CD14-positive monocyte (primary cell): ENCODE results near the gene GIPR. TPM values are rescaled to one million over a fixed set of nuclear protein-coding genes. Genes with fewer than 3 reads are reported as not detected.
"Not testable (repeated sequence)": the region's sequence is repeated elsewhere in the genome, so short reads cannot be mapped to it uniquely, and the experiment has no call there.

Experiments used
- DNase-seq, 3 donors: peaks; one replicate each; pipeline ENCODE4 v3.0.0-alpha.2; 2011 to 2022
- H2AFZ ChIP-seq: 2 replicates; pipeline ENCODE4 v1.6.0; 2012; ENCODE audit warnings: mild to moderate bottlenecking, low read depth, low read length, inconsistent platforms; ENCODE audit not compliant: insufficient read depth, poor library complexity, severe bottlenecking
- H3K27ac ChIP-seq, 2 donors: 1 replicate in 1 of 2; 2 replicates in 1 of 2; pipeline ENCODE4 v1.5.1; 2012 to 2013; ENCODE audit warnings: low read length in 2 of 2, control low read depth in 1 of 2, inconsistent platforms in 1 of 2, low read depth in 1 of 2, mild to moderate bottlenecking in 1 of 2
- H3K27me3 ChIP-seq, 2 donors: one replicate each; pipeline versions ENCODE4 v1.6.0 to v1.6.1; 2011 to 2013; ENCODE audit warnings: low read length in 2 of 2; ENCODE audit not compliant: control insufficient read depth in 2 of 2, insufficient read depth in 2 of 2
- H3K36me3 ChIP-seq, 2 donors: replicated peaks in 1 of 2; 1 replicate in 1 of 2; 2 replicates in 1 of 2; pipeline versions ENCODE4 v1.5.1 to v1.6.1; 2012 to 2013; ENCODE audit warnings: low read length in 2 of 2, control low read depth in 1 of 2, inconsistent platforms in 1 of 2, mild to moderate bottlenecking in 1 of 2; ENCODE audit not compliant: insufficient read depth in 2 of 2, control insufficient read depth in 1 of 2
- H3K4me1 ChIP-seq, 2 donors: 1 replicate in 1 of 2; 2 replicates in 1 of 2; pipeline versions ENCODE4 v1.5.1 to v1.6.1; 2012 to 2013; ENCODE audit warnings: low read length in 2 of 2, control low read depth in 1 of 2, inconsistent platforms in 1 of 2, mild to moderate bottlenecking in 1 of 2, moderate library complexity in 1 of 2; ENCODE audit not compliant: insufficient read depth in 2 of 2, control insufficient read depth in 1 of 2
- H3K4me2 ChIP-seq: replicated peaks from 2 replicates; pipeline ENCODE3; 2012; ENCODE audit warnings: low read length, moderate library complexity, mild to moderate bottlenecking; ENCODE audit not compliant: poor library complexity, severe bottlenecking; ENCODE audit errors: extremely low read depth
- H3K4me3 ChIP-seq, 3 experiments: fragments of 200-600 bp in 1 of 3; sonication (generic) in 1 of 3; replicated peaks in 1 of 3; 1 replicate in 2 of 3; 2 replicates in 1 of 3; pipeline ENCODE4 v1.5.1; 2011 to 2013; ENCODE audit warnings: low read length in 3 of 3, mild to moderate bottlenecking in 3 of 3, control low read depth in 2 of 3, low read depth in 2 of 3, inconsistent platforms in 1 of 3, moderate library complexity in 1 of 3
- H3K79me2 ChIP-seq: 2 replicates; pipeline ENCODE4 v1.6.0; 2012; ENCODE audit warnings: mild to moderate bottlenecking, control low read depth, inconsistent platforms, low read length, moderate library complexity; ENCODE audit not compliant: insufficient read depth
- H3K9ac ChIP-seq: 2 replicates; pipeline ENCODE4 v1.6.0; 2017; ENCODE audit warnings: low read length, mild to moderate bottlenecking; ENCODE audit not compliant: insufficient read depth, poor library complexity, severe bottlenecking
- H3K9me3 ChIP-seq, 2 donors: replicated peaks in 1 of 2; 1 replicate in 1 of 2; 2 replicates in 1 of 2; pipeline versions ENCODE4 v1.5.1 to v1.6.1; 2012 to 2013; ENCODE audit warnings: low read length in 2 of 2, control low read depth in 1 of 2; ENCODE audit not compliant: control insufficient read depth in 1 of 2, insufficient read depth in 1 of 2
- H4K20me1 ChIP-seq: 2 replicates; pipeline ENCODE4 v1.6.0; 2012; ENCODE audit warnings: mild to moderate bottlenecking, low read length, control low read depth, moderate library complexity; ENCODE audit not compliant: insufficient read depth
- H3K27ac Mint-ChIP-seq, 7 donors: one replicate each; pipeline ENCODE4 v1.8.0; 2020; ENCODE audit warnings: mild to moderate bottlenecking in 7 of 7, mixed read lengths in 7 of 7, moderate library complexity in 6 of 7, inconsistent platforms in 2 of 7
- H3K27me3 Mint-ChIP-seq, 3 donors: one replicate each; pipeline ENCODE4 v1.8.0; 2021 to 2022; ENCODE audit warnings: low read depth in 3 of 3, mild to moderate bottlenecking in 3 of 3, mixed read lengths in 3 of 3, moderate library complexity in 3 of 3, inconsistent platforms in 1 of 3
- H3K36me3 Mint-ChIP-seq, 2 donors: one replicate each; pipeline ENCODE4 v1.8.0; 2020; ENCODE audit warnings: mixed read lengths in 2 of 2, inconsistent platforms in 1 of 2, mild to moderate bottlenecking in 1 of 2
- H3K4me1 Mint-ChIP-seq: one replicate; pipeline ENCODE4 v1.8.0; 2020; ENCODE audit warnings: mild to moderate bottlenecking, mixed read lengths
- H3K4me3 Mint-ChIP-seq, 2 donors: one replicate each; pipeline ENCODE4 v1.8.0; 2020; ENCODE audit warnings: mild to moderate bottlenecking in 2 of 2, mixed read lengths in 2 of 2, moderate library complexity in 1 of 2
- H3K9me3 Mint-ChIP-seq, 7 donors: one replicate each; pipeline ENCODE4 v1.8.0; 2020 to 2022; ENCODE audit warnings: mixed read lengths in 7 of 7, mild to moderate bottlenecking in 6 of 7, moderate library complexity in 6 of 7, inconsistent platforms in 2 of 7
- CTCF ChIP-seq: fragments of 200-600 bp; IDR thresholded peaks from one replicate; pipeline ENCODE4 v1.8.0; 2022; ENCODE audit warnings: antibody characterized with exemption, mild to moderate bottlenecking
- WGBS: methylation state at CpG from one replicate; pipeline ENCODE4 v1.1.5; 2013; ENCODE audit warnings: missing lambda C conversion rate; ENCODE audit not compliant: insufficient coverage; 5-methylcytosine and 5-hydroxymethylcytosine counted together
- intact Hi-C, 2 donors: fragments of 100-400 bp; cut with micrococcal nuclease; formaldehyde crosslinking; loops; one replicate each; pipeline versions ENCODE4 v1.15.0 to v1.15.1; 2023
- polyA plus RNA-seq, 3 donors: library from polyadenylated mRNA; depleted of rRNA in 1 of 3; unstranded in 2 of 3; stranded (reverse) in 1 of 3; fragments of 300-500 nt in 2 of 3; fragments of >200 nt in 1 of 3; fragmentation: Illumina TruSeq in 2 of 3; gene quantifications; 1 replicate in 2 of 3; 2 replicates in 1 of 3; pipeline ENCODE4 v1.2.3, GENCODE V29; 2012 to 2021

Gene GIPR
- polyA plus RNA-seq, 3 donors: not detected

GRCh38 chr19:45717131-45717982 lies 49.3 kb downstream of the GIPR start:
- Histone ChIP-seq H3K79me2 (peaks cover 62% of the 10 kb centered on the region), H3K4me1 (peaks cover 21 to 29% of the 10 kb centered on the region in 2 donors), H3K27me3 (no peaks in the 10 kb centered on the region), H3K36me3 (peaks cover 9 to 23% of the 10 kb centered on the region in 2 donors), H3K4me2 (peak overlapping the region; percentile 85), H4K20me1 (peaks cover 40% of the 10 kb centered on the region), H3K27ac (peak overlapping the region; percentile 75 to 87), H3K9me3 (no peaks in the 10 kb centered on the region), H3K9ac (peak overlapping the region; percentile 67), H2AFZ (peak overlapping the region; percentile 75), H3K4me3 (peak overlapping the region; percentile 45 to 90 (median 49))
- TF ChIP-seq CTCF: no peak
- H3K36me3 Mint-ChIP-seq: peaks cover 15 to 40% of the 10 kb centered on the region in 2 donors
- under 1% methylated on average over 44 of the region's 51 CpGs for WGBS
- H3K4me1 Mint-ChIP-seq: peaks cover 38% of the 10 kb centered on the region
- H3K9me3 Mint-ChIP-seq: peaks cover 0 to 2% (median 0%) of the 10 kb centered on the region in 7 donors
- H3K27me3 Mint-ChIP-seq: peaks cover 0 to 3% (median 3%) of the 10 kb centered on the region in 3 donors
- intact Hi-C loops: loop anchor here (1.0 to 2.0 kb wide), 2 partner anchors 13 to 24 kb away; partner anchors contain the start of gene FBXO46 (in 2 of the 2)
- peak overlapping the region; percentile 93 to 98 for H3K4me3 Mint-ChIP-seq
- H3K27ac Mint-ChIP-seq: peak overlapping the region; percentile 90 to 96 (median 93)
- DNase-seq: peak; percentile 99

GRCh38 chr19:45717983-45718650 lies 50.1 kb downstream of the GIPR start:
- no peak for TF ChIP-seq CTCF
- WGBS: 86% methylated on average over 8 of the region's 12 CpGs
- Mint-ChIP-seq H3K9me3 (peaks cover 0 to 4% (median 0%) of the 10 kb centered on the region in 7 donors), H3K4me3 (peak overlapping the region; percentile 93 to 98), H3K27me3 (peaks cover 0 to 3% (median 3%) of the 10 kb centered on the region in 3 donors), H3K27ac (peak overlapping the region; percentile 90 to 96 (median 93)), H3K4me1 (peaks cover 38% of the 10 kb centered on the region), H3K36me3 (peaks cover 17 to 42% of the 10 kb centered on the region in 2 donors)
- no peak for DNase-seq
- Histone ChIP-seq H3K27ac (peak overlapping the region; percentile 75 to 87), H3K36me3 (peaks cover 5 to 19% of the 10 kb centered on the region in 2 donors), H3K4me2 (peak overlapping the region; percentile 85), H3K4me3 (peak overlapping the region; percentile 41 to 90 (median 49)), H3K79me2 (peaks cover 64% of the 10 kb centered on the region), H4K20me1 (peaks cover 43% of the 10 kb centered on the region), H3K9ac (peak overlapping the region; percentile 67), H3K4me1 (peaks cover 21 to 29% of the 10 kb centered on the region in 2 donors), H2AFZ (peak overlapping the region; percentile 75), H3K27me3 (no peaks in the 10 kb centered on the region), H3K9me3 (no peaks in the 10 kb centered on the region)
- intact Hi-C loops: loop anchor here (1.0 to 2.0 kb wide), 2 partner anchors 13 to 25 kb away; partner anchors contain the start of gene FBXO46 (in 2 of the 2)

- H3K4me3 Mint-ChIP-seq, H3K9ac ChIP-seq, intact Hi-C loops, H3K27me3 Mint-ChIP-seq, H3K4me2 ChIP-seq, DNase-seq, H3K27ac ChIP-seq, H3K4me3 ChIP-seq, H3K27me3 ChIP-seq, H2AFZ ChIP-seq, H3K9me3 ChIP-seq, H3K9me3 Mint-ChIP-seq: not testable (repeated sequence)
- H3K36me3 Mint-ChIP-seq: peaks cover 26 to 43% of the 10 kb centered on the region in 2 donors
- Histone ChIP-seq H3K79me2 (peaks cover 64% of the 10 kb centered on the region), H3K36me3 (peaks cover 6 to 24% of the 10 kb centered on the region in 2 donors), H3K4me1 (peaks cover 21 to 29% of the 10 kb centered on the region in 2 donors), H4K20me1 (peaks cover 37% of the 10 kb centered on the region)
- 98% methylated on average over 8 of the region's 11 CpGs for WGBS
- H3K27ac Mint-ChIP-seq: peak overlapping the region in 3 of 7 donors; percentile 25 to 53 (median 30)
- H3K4me1 Mint-ChIP-seq: peaks cover 36% of the 10 kb centered on the region
Measured at GRCh38 chr19:45720065-45720464, 52.0 kb downstream of the GIPR start.
